ENCODE data around the gene S100PBP.

Gene S100PBP

GRCh38 chr1:32770221-32770731 is 47.2 kb upstream of the S100PBP start:
- no peaks in the 10 kb centered on the region for H3K4me1 ChIP-seq (ENCODE audit: insufficient read depth, low read length, poor library complexity, severe bottlenecking)
- H3K9me2 ChIP-seq (replicated peaks; ENCODE audit: low read depth, low read length) = no peaks in the 10 kb centered on the region
- no peak overlapping the region for H3K4me3 ChIP-seq (ENCODE audit: low read length, poor library complexity, severe bottlenecking)
- no peaks in the 10 kb centered on the region for H3F3A ChIP-seq (ENCODE audit: low read depth)
- no peaks in the 10 kb centered on the region for H3K27me3 ChIP-seq (ENCODE audit: insufficient read depth, low read length, poor library complexity, severe bottlenecking)
- peaks cover 20% of the 10 kb centered on the region; the same call in 1 of the 2 replicates for H3K36me3 ChIP-seq (ENCODE audit: insufficient read depth, low read length)
- no peak for TF ChIP-seq CTCF (conservative IDR thresholded peaks at IDR 0.05; ENCODE audit: low read length)
- H3K4me2 ChIP-seq (ENCODE audit: low read depth, low read length, poor library complexity, severe bottlenecking) = no peak overlapping the region
- H3K9ac ChIP-seq (ENCODE audit: low read depth, low read length, poor library complexity, severe bottlenecking) = no peak overlapping the region
- H2AFZ ChIP-seq (ENCODE audit: low read length) = no peak overlapping the region
- no peaks in the 10 kb centered on the region for H3K9me3 ChIP-seq (ENCODE audit: insufficient read depth, low read depth, low read length)
- no peaks in the 10 kb centered on the region for H3K79me2 ChIP-seq (ENCODE audit: insufficient read depth, low read length)
- H4K20me1 ChIP-seq (ENCODE audit: insufficient read depth, low read length, poor library complexity, severe bottlenecking) = peaks cover 2% of the 10 kb centered on the region

GRCh38 chr1:32770741-32771548 is 46.5 kb upstream of the S100PBP start:
- Histone ChIP-seq H3K9ac (ENCODE audit: low read depth, low read length, poor library complexity, severe bottlenecking) (no peak overlapping the region), H3K9me3 (ENCODE audit: insufficient read depth, low read depth, low read length) (no peaks in the 10 kb centered on the region), H3K9me2 (replicated peaks; ENCODE audit: low read depth, low read length) (no peaks in the 10 kb centered on the region), H3K27me3 (ENCODE audit: insufficient read depth, low read length, poor library complexity, severe bottlenecking) (no peaks in the 10 kb centered on the region), H3F3A (ENCODE audit: low read depth) (no peaks in the 10 kb centered on the region), H3K4me1 (ENCODE audit: insufficient read depth, low read length, poor library complexity, severe bottlenecking) (no peaks in the 10 kb centered on the region), H2AFZ (ENCODE audit: low read length) (no peak overlapping the region), H3K79me2 (ENCODE audit: insufficient read depth, low read length) (no peaks in the 10 kb centered on the region), H3K4me3 (ENCODE audit: low read length, poor library complexity, severe bottlenecking) (no peak overlapping the region), H4K20me1 (ENCODE audit: insufficient read depth, low read length, poor library complexity, severe bottlenecking) (peaks cover 2% of the 10 kb centered on the region), H3K4me2 (ENCODE audit: low read depth, low read length, poor library complexity, severe bottlenecking) (no peak overlapping the region), H3K36me3 (ENCODE audit: insufficient read depth, low read length) (peaks cover 27% of the 10 kb centered on the region)
- TF ChIP-seq CTCF (conservative IDR thresholded peaks at IDR 0.05; ENCODE audit: low read length) = no peak
- no peak for TF ChIP-seq EZH2phosphoT487 (IDR thresholded peaks at IDR 0.05; ENCODE audit: borderline replicate concordance)

- Histone ChIP-seq H3K4me1 (ENCODE audit: insufficient read depth, low read length, poor library complexity, severe bottlenecking) (no peaks in the 10 kb centered on the region), H3F3A (ENCODE audit: low read depth) (no peaks in the 10 kb centered on the region), H3K4me2 (ENCODE audit: low read depth, low read length, poor library complexity, severe bottlenecking) (no peak overlapping the region), H3K9me2 (replicated peaks; ENCODE audit: low read depth, low read length) (no peaks in the 10 kb centered on the region), H2AFZ (ENCODE audit: low read length) (no peak overlapping the region), H3K9ac (ENCODE audit: low read depth, low read length, poor library complexity, severe bottlenecking) (no peak overlapping the region), H3K79me2 (ENCODE audit: insufficient read depth, low read length) (no peaks in the 10 kb centered on the region), H3K4me3 (ENCODE audit: low read length, poor library complexity, severe bottlenecking) (no peak overlapping the region), H3K27me3 (ENCODE audit: insufficient read depth, low read length, poor library complexity, severe bottlenecking) (no peaks in the 10 kb centered on the region), H3K36me3 (ENCODE audit: insufficient read depth, low read length) (peaks cover 34% of the 10 kb centered on the region), H4K20me1 (ENCODE audit: insufficient read depth, low read length, poor library complexity, severe bottlenecking) (peaks cover 2% of the 10 kb centered on the region), H3K9me3 (ENCODE audit: insufficient read depth, low read depth, low read length) (no peaks in the 10 kb centered on the region)
- TF ChIP-seq EZH2phosphoT487 (IDR thresholded peaks at IDR 0.05; ENCODE audit: borderline replicate concordance) = no peak
- TF ChIP-seq CTCF (conservative IDR thresholded peaks at IDR 0.05; ENCODE audit: low read length) = no peak
Measured at GRCh38 chr1:32771561-32772280, 45.7 kb upstream of the S100PBP start.

Data from Loucy (cell line).